22Rv1 (cell line): ENCODE measurements around the gene TOB1.

Experiments used
- H3K27ac ChIP-seq: fragments of 450-650 bp; 2 replicates; pipeline ENCODE4 v1.5.1; 2017
- ZFX ChIP-seq: fragments of 450-650 bp; IDR thresholded peaks from 2 replicates; pipeline ENCODE4 v1.6.1; 2017; ENCODE audit warnings: antibody characterized with exemption, borderline replicate concordance
- TF ChIP-seq, protein P1 (sequence below): fragments of 450-650 bp; IDR thresholded peaks from 2 replicates; pipeline ENCODE4 v1.5.1; 2017; ENCODE audit warnings: mild to moderate bottlenecking

The TOB1 gene

DNA sequence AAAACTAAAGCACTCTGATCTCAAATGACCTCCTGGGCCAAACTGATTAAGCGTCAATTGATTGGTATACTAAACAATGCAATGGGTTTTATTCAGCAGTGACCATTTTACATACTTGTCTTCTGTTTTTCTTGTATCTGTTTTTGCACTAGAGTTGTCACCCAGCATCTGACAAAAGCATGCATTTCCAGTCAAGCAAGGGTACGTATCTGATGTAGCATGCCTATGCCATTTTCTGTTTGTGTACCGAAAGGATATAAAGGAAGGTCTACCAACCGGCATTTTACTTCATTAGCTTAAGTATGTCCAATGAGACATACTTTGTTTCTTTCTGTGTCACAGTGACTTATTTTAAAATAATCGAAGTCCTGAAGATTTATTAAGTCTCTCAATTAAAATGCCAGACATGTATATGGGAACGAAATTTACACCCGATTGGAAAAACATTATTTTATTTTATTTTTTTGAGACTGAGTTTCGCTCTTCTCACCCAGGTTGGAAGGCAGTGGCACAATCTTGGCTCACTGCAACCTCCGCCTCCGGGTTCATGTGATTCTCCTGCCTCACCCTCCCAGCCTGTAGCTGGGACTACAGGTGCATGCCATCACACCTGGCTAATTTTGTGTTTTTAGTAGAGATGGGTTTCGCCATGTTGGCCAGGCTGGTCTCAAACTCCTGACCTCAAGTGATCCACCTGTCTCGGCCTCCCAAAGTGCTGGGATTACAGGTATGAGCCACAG lies 7.5 kb downstream of the TOB1 start:
- TF ChIP-seq, protein P1, sequence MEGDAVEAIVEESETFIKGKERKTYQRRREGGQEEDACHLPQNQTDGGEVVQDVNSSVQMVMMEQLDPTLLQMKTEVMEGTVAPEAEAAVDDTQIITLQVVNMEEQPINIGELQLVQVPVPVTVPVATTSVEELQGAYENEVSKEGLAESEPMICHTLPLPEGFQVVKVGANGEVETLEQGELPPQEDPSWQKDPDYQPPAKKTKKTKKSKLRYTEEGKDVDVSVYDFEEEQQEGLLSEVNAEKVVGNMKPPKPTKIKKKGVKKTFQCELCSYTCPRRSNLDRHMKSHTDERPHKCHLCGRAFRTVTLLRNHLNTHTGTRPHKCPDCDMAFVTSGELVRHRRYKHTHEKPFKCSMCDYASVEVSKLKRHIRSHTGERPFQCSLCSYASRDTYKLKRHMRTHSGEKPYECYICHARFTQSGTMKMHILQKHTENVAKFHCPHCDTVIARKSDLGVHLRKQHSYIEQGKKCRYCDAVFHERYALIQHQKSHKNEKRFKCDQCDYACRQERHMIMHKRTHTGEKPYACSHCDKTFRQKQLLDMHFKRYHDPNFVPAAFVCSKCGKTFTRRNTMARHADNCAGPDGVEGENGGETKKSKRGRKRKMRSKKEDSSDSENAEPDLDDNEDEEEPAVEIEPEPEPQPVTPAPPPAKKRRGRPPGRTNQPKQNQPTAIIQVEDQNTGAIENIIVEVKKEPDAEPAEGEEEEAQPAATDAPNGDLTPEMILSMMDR: no peak
- no peak for TF ChIP-seq ZFX
- H3K27ac ChIP-seq: peak overlapping the region; percentile 100

DNA sequence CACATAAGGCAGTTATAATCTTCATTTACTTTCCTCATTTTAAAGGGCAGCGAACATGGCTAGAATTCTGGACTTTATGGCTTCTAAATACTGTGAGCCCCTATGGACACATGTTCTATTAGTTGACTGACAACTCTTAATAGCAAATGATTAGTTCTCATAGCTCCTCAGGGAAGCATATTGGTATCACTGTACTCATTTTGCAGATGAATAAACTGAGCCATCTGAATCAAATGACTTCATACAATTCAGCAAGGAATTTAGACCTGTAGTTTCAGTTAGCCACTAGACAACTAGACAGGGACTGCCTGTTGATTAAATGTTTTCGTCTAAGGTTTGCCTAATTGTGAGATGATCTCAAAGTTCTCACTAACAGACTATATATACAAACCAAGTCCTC lies 9.7 kb downstream of the TOB1 start:
- TF ChIP-seq, protein P1: no peak
- TF ChIP-seq ZFX: no peak

DNA sequence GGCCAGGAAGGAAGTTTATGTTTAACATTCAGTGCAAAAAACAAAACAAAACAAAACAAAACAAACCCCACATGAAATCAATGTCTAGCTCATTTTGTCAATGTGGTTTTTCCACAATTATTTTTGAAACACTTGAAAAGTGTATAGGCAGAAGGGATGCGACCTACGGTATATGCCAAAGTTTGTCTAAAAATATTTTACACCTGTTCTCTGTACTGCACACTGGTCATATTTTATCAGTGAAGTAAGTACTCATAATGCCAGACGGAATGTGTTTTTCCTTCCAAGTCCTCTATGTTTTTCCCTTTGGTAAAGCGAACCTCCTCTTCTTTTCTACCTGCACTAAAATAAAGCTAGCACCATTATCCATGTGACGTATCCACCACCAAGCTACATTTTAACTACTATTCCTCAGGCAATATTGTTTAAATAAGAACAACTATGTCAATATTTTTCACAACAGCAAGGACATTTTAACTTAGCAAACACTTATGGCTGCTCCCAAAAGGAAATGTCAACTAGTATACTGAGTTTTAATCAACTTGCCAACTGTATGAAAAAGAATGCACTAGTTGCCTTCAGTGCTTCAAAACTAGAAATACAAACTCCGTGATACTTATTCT lies 10.3 kb downstream of the TOB1 start:
- no peak for TF ChIP-seq ZFX
- TF ChIP-seq, protein P1: no peak
- peak overlapping the region; percentile 73 for H3K27ac ChIP-seq

More for the DNA sequence above, 9.7 kb downstream of the TOB1 start:
- H3K27ac ChIP-seq: peak overlapping the region; percentile 73

DNA sequence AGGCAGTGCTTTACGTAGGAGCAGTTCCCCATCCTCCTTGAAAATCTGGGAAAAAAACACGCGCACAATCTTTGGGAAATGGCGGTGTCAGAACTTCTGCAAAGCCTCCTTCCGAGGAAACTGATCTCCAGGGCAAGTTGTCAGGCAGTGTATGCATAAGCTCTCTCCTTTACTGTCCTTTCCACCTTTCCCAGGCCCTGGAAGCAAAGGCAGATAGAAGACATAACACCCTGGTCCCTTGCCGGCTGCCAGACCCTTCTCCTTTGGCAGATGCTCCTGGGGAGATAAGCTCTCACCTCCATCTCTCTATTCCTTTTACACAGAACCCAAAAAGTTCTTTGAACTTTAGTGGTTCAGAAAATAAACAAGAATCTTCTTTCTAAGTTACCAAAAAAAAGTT lies 12.4 kb downstream of the TOB1 start:
- peak overlapping the region; percentile 73 for H3K27ac ChIP-seq
- no peak for TF ChIP-seq ZFX
- TF ChIP-seq, protein P1: no peak

DNA sequence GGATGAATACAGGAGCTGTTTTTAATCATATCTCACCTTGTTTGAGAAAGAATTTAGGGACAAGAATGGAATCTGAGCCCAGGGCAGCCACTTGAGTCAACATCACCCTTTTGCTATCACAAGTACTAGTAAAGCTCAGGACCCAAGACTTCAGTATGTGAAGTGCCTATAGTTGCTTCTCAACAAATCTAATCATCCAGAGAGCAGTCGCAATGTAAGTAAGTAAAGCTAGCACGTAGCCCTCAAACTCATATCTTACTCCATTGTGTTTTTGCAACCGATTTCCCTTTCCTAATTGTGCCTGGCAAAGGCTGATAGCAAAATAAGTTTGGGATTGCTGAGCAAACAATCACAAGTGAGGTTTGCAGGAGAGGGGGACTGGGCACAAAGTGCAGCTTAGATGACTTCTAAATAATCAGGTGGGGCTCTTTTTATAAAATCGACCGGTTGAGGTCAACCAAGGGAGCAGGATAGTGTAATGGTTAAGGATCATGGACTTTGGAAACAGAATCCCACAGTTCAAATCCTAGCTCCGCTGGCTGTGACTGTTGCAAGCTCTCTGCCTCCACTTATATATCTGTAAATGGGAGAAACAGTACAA lies 13.0 kb downstream of the TOB1 start:
- H3K27ac ChIP-seq: peak overlapping the region; percentile 73
- TF ChIP-seq, protein P1: no peak
- TF ChIP-seq ZFX: no peak

DNA sequence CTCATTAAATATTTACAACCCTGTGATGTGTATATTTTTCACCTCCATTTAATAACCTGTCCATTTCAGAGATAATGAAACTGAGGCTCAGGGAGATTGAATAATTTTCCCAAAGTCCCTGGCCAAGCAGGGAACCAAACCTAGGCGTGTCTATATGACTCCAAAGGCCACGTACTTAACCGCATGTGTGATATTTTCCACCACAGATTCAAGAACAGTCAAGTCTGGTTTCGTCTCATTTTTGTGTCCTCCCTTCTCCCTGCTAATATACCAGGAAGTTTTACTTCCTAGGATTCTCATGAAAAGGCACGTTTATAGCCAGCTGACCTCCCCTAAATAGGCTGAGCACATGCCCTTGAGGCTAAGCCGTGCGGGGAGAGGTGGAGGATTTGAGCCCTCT lies 15.5 kb downstream of the TOB1 start:
- TF ChIP-seq, protein P1: no peak
- TF ChIP-seq ZFX: no peak
- H3K27ac ChIP-seq: no peak overlapping the region

DNA sequence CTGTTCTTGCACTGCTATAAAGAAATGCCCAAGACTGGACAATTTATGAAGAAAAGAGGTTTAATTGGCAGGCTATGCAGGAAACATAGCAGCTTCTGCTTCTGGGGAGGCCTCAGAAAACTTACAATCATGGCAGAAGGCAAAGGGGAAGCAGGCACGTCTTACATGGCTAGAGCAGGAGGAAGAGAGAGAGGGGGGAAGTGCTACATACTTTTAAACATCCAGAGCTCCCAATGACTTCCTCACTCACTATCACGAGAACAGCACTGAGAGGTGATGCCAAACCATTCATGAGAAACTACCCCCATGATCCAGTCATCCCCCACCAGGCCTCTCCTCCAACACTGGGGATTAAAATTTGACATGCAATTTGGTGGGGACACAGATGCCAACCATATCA lies 17.4 kb downstream of the TOB1 start:
- TF ChIP-seq, protein P1: no peak
- no peak for TF ChIP-seq ZFX
- H3K27ac ChIP-seq: no peak overlapping the region
